Testis (tissue), 3 donors: Measurements from ENCODE around the gene SCNN1A. TPM values are rescaled to one million over a fixed set of nuclear protein-coding genes. Genes with fewer than 3 reads are reported as not detected.
A peak's percentile ranks its signal among the peaks of the same experiment; 100 is the strongest.
"Not testable (repeated sequence)": the region's sequence is repeated elsewhere in the genome, so short reads cannot be mapped to it uniquely, and the experiment has no call there.

Experiments
- DNase-seq: peaks from one replicate; pipeline ENCODE4 v3.0.0-alpha.2; 2019
- H3K27ac ChIP-seq, 2 donors: fragments of 200-600 bp; sonication (generic); one replicate each; pipeline ENCODE4 v1.5.1; 2019
- H3K27me3 ChIP-seq: fragments of 200-600 bp; sonication (generic); one replicate; pipeline ENCODE4 v1.5.1; 2019
- H3K36me3 ChIP-seq: fragments of 200-600 bp; sonication (generic); one replicate; pipeline ENCODE4 v1.5.1; 2017; ENCODE audit warnings: low read depth; ENCODE audit errors: missing control alignments
- H3K4me1 ChIP-seq: fragments of 200-600 bp; sonication (generic); one replicate; pipeline ENCODE4 v1.5.1; 2019
- H3K4me3 ChIP-seq, 2 donors: fragments of 200-600 bp; sonication (generic); one replicate each; pipeline ENCODE4 v1.5.1; 2017 to 2019
- H3K9me3 ChIP-seq: fragments of 200-600 bp; sonication (generic); one replicate; pipeline ENCODE4 v1.5.1; 2017
- CTCF ChIP-seq, 3 experiments: fragments of 450-650 bp in 2 of 3; fragments of 200-600 bp in 1 of 3; sonication (generic) in 1 of 3; IDR thresholded peaks; one replicate each; pipeline ENCODE4 v1.5.1; 2016 to 2019; ENCODE audit warnings: antibody characterized with exemption in 3 of 3, mild to moderate bottlenecking in 2 of 3, moderate library complexity in 1 of 3
- POLR2A ChIP-seq: fragments of 450-650 bp; IDR thresholded peaks from one replicate; pipeline ENCODE4 v1.6.1; 2017; ENCODE audit warnings: antibody characterized with exemption, mild to moderate bottlenecking, moderate library complexity
- WGBS, 2 donors: methylation state at CpG; one replicate each; pipeline ENCODE4 v1.1.5; 2018; 5-methylcytosine and 5-hydroxymethylcytosine counted together
- intact Hi-C: fragments of 100-400 bp; cut with DNase I; formaldehyde crosslinking; loops from one replicate; pipeline ENCODE4 v1.15.1; 2023; ENCODE audit warnings: low total_unique reads
- polyA plus RNA-seq: library from polyadenylated mRNA; stranded (reverse); fragments of 350-450 nt; fragmentation: Illumina TruSeq; extraction: RNeasy Lipid Tissue Mini Kit (QIAGEN cat#74804); gene quantifications from one replicate; pipeline ENCODE4 v1.2.3, GENCODE V29; 2014; ENCODE audit warnings: low read depth, low replicate concordance; ENCODE audit not compliant: insufficient read depth
- total RNA-seq, 2 donors: library from RNA; depleted of rRNA; stranded (reverse); fragments of >200 nt; gene quantifications; one replicate each; pipeline ENCODE4 v1.2.3, GENCODE V29; 2016

The SCNN1A gene
- total and polyA plus RNA-seq, 3 donors from 2014 or later, result 14.6 to 43.1 (median 22.7) TPM

GRCh38 chr12:6347367-6348338 is 27.7 kb downstream of the SCNN1A start:
- TF ChIP-seq CTCF (IDR thresholded peaks at IDR 0.05) (no peak), POLR2A (no peak)
- no peaks in the 10 kb centered on the region for H3K36me3 ChIP-seq
- peak overlapping the region; percentile 34 to 80 for H3K27ac ChIP-seq
- H3K4me1 ChIP-seq, result peaks cover 34% of the 10 kb centered on the region
- intact Hi-C loops, result no loop called here
- peak; percentile 75 for DNase-seq
- no peaks in the 10 kb centered on the region for H3K27me3 ChIP-seq
- H3K9me3 ChIP-seq, result no peaks in the 10 kb centered on the region
- WGBS, 2 donors, result 44 to 47% methylated on average over 19 of the region's 19 CpGs
- no peak overlapping the region for H3K4me3 ChIP-seq

GRCh38 chr12:6346942-6347341 is 28.4 kb downstream of the SCNN1A start:
- 83 to 90% methylated on average over 8 of the region's 8 CpGs for WGBS, 2 donors
- H3K9me3 ChIP-seq, result no peaks in the 10 kb centered on the region
- intact Hi-C loops, result no loop called here
- H3K36me3 ChIP-seq, result no peaks in the 10 kb centered on the region
- H3K27ac ChIP-seq, result peak overlapping the region; percentile 34 to 80
- no peak for DNase-seq
- no peak overlapping the region for H3K4me3 ChIP-seq
- no peaks in the 10 kb centered on the region for H3K27me3 ChIP-seq
- TF ChIP-seq POLR2A, result no peak
- no peak for TF ChIP-seq CTCF (IDR thresholded peaks at IDR 0.05)
- peaks cover 39% of the 10 kb centered on the region for H3K4me1 ChIP-seq

GRCh38 chr12:6346235-6346832 is 29.0 kb downstream of the SCNN1A start:
- Histone ChIP-seq H3K36me3 (no peaks in the 10 kb centered on the region), H3K4me1 (peaks cover 39% of the 10 kb centered on the region), H3K27ac (peak overlapping the region in 1 of 2 donors; percentile 80), H3K9me3 (no peaks in the 10 kb centered on the region), H3K27me3 (no peaks in the 10 kb centered on the region), H3K4me3 (no peak overlapping the region)
- DNase-seq, result no peak
- 85 to 96% methylated on average over 5 of the region's 5 CpGs for WGBS, 2 donors
- intact Hi-C loops, result no loop called here
- no peak for TF ChIP-seq POLR2A
- no peak for TF ChIP-seq CTCF (IDR thresholded peaks at IDR 0.05)

- WGBS, 2 donors, result 70 to 76% methylated on average over 10 of the region's 10 CpGs
- DNase-seq, result no peak
- no peaks in the 10 kb centered on the region for H3K36me3 ChIP-seq
- H3K4me1 ChIP-seq, result peaks cover 39% of the 10 kb centered on the region
- H3K9me3 ChIP-seq, result no peaks in the 10 kb centered on the region
- no peak overlapping the region for H3K27ac ChIP-seq
- no peaks in the 10 kb centered on the region for H3K27me3 ChIP-seq
- no peak overlapping the region for H3K4me3 ChIP-seq
- intact Hi-C loops, result no loop called here
- TF ChIP-seq CTCF (IDR thresholded peaks at IDR 0.05) (no peak), POLR2A (no peak)
Observed at GRCh38 chr12:6345319-6346091, 29.9 kb downstream of the SCNN1A start.

- H3K36me3 ChIP-seq, intact Hi-C loops, H3K27me3 ChIP-seq, DNase-seq, H3K4me3 ChIP-seq, H3K9me3 ChIP-seq: not testable (repeated sequence)
- 89 to 90% methylated on average over 11 of the region's 11 CpGs for WGBS, 2 donors
- peak overlapping the region in 1 of 2 donors; percentile 98 for H3K27ac ChIP-seq
- H3K4me1 ChIP-seq, result peaks cover 42% of the 10 kb centered on the region
Observed at GRCh38 chr12:6344101-6344660, 31.2 kb downstream of the SCNN1A start.
